OCI-LY1 (cell line): ENCODE results near the gene SHTN1.

Experiments
- CTCF ChIP-seq: fragments of 200-600 bp; sonication (generic), shearing (Covaris generic); IDR thresholded peaks from 2 replicates; pipeline ENCODE4 v1.5.1; 2017; ENCODE audit warnings: mild to moderate bottlenecking, antibody characterized with exemption, low read length, moderate library complexity, mixed read lengths
- EZH2 ChIP-seq: fragments of 200-600 bp; sonication (generic), shearing (Covaris generic); IDR thresholded peaks from 2 replicates; pipeline ENCODE4 v1.8.0; 2017; ENCODE audit warnings: borderline replicate concordance, mixed run types, mild to moderate bottlenecking, antibody characterized with exemption, low read length, moderate library complexity, mixed read lengths

DNA sequence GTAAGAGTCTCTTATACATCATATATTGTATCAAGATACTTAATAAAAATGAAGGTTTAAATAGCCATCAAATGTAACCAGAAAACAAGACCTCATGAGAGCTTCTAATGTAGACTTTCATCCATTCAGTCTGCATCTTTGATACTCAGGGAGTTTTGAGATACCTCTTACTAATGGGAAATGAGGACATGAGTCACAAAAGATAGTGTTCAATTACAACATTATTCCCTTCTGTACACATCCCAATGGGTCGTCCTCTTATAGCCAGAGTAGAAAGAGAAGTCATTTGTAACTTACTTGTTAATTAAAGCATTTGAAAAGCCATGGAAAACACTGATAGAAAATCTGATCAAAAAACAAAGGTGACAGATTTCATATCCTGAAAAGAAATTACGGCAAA is 19.4 kb downstream of the SHTN1 start:
- TF ChIP-seq CTCF: no peak
- no peak for TF ChIP-seq EZH2
